ENCODE data around the gene CCL8.
"Not testable (repeated sequence)": the region's sequence is repeated elsewhere in the genome, so short reads cannot be mapped to it uniquely, and the experiment has no call there.

CCL8 gene

DNA sequence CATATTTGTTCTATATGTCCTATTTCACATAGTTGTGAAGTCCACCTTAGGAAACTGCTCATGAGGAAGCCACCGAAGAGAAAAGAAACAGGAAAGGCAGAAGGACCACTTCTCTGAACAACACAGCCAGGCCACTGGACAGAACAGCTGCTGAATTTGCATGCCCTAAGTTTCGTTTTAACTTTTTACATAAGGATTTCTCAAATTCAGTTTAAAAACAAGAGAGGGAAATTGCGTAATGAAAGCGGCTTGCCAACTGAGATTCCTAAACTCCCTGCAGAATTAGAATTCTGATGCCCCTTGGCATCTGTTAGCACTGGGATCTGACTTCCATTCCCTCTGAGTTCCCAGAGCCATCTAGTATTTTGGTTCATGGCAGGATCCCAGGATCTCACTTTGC, 5.0 kb upstream of the CCL8 start:
- DNase-seq (ENCODE audit: low read depth), result no peak

DNA sequence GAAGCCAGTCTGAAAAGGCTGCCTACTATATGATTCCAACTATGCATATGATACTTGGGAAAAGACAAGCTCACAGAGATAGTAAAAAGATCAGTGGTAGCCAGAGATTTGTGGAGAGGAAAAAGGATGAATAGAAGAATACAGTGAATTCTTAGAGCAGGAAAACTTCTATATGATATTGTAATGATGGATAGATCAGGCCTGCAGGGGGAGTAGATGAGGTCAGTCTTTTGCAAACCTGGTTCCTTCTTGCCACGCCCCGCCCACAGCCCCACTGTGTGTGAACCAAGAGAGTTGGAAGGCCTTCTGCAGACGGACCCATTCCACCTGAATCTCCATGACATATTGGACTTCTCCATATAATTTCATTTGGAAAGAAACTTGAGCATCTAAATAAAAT, 761 bp upstream of the CCL8 start:
- DNase-seq (ENCODE audit: low read depth), result no peak

DNA sequence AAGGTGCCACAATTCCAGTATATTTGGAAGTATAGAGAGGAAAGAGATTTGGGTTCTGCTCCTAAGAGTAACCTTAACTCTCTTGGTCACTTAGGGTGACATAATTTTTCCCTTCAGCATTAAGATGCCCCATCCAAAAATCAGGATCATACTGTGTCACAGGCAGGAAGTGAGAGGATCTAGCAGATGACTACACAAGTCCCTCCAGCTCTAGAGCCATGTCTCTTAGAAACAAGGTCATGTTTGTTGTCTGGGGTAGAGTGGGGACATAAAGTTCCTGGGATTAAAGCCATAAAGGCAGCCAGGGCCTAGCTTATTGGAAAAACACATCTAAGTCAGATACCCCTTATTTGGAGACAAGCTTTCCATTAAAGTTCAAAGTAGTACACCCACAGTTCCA, 2.7 kb downstream of the CCL8 start:
- no peak for DNase-seq (ENCODE audit: low read depth)

DNA sequence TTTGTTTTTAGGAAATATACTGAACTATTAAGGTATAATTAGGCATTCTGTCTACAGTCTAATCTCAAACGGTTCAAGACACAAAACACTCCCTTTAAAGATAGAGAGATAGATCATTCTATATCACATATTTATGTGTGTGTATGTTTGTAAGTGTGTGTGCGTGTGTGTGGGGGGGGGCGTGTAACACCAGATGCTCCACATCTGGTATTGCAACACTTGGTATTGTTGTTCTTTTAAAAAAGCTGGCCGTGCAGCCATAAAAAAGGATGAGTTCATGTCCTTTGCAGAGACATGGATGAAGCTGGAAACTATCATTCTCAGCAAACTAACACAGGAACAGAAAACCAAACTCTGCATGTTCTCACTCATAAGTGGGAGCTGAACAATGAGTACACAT, 8.3 kb downstream of the CCL8 start:
- DNase-seq (ENCODE audit: low read depth), result not testable (repeated sequence)

DNA sequence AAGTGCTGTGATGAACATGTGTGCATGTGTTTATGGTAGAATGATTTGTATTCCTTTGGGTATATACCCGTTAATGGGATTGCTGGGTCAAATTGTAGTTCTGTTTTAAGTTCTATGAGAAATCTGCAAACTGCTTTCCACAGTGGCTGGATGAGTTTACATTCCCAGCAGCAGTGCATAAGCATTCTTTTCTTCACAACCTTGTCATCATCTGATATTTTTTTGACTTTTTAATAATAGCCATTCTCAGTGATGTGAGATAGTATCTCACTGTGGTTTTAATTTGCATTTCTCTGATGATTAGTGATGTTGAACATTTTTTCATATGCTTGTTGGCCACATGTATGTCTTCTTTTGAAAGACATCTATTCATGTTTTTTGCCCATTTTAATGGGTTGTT, 18.5 kb downstream of the CCL8 start:
- DNase-seq (ENCODE audit: low read depth), result no peak

DNA sequence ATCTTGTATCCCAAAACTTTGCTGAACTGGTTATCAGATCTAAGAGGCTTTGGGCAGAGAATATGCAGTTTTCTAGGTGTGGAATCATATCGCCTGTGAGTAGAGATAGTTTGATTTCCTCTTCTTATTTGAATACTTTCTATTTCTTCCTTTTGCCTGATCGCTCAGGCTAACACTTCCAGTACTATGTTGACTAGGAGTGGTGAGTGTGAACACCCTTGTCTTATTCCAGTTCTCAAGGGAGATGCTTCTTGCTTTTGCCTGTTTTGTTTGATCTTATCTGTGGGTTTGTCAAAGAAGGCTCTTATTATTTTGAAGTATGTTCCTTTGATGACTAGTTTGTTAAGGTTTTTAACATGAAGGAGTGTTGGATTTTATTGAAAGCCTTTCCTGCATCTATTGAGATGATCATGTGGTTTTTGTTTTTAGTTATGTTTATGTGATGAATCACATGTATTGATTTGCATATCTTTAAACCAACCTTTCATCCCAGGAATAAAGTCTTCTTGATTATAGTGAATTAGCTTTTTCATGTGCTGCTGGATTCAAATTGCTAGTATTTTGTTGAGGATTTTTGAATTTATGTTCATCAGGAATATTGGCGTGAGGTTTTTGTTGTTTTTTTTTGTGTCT, 20.0 kb downstream of the CCL8 start:
- DNase-seq (ENCODE audit: low read depth), result no peak

DNA sequence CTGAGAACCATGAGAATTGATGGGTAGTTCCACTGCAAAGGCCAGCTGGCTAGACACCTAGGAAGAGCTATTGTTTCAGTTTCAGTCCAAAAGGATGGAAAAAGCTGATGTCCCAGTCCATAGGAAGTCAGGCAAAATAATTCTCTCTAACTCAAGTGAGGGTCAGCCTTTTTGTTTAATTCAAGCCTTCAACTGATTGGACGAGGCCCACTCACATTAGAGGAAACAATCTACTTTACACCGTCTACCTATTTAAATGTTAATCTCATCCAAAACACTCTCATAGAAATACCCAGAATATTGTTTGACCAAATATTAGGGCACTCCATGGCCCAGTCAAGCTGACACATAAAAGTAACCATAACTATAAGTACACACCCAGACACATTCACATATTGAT, 22.7 kb downstream of the CCL8 start:
- DNase-seq (ENCODE audit: low read depth), result no peak

DNA sequence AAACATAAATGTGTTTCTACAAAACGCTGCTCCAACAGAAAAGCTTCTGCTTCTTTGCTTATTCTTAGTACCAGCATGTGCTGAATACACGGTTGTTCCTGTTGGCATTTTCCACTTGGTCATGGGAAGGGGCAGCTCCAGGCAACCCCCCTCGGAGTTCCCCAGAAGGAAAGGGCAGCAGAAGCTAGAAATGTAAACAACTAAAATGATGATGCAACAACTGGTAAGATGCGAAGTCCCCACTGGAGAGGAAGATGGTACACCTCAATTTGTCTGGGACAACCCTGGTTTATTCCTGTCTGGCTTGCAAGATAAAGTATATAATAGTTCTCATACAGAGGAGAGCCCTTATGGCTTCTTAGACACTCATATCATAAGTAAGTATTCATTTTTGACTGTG, 27.8 kb downstream of the CCL8 start:
- DNase-seq (ENCODE audit: low read depth), result no peak

DNA sequence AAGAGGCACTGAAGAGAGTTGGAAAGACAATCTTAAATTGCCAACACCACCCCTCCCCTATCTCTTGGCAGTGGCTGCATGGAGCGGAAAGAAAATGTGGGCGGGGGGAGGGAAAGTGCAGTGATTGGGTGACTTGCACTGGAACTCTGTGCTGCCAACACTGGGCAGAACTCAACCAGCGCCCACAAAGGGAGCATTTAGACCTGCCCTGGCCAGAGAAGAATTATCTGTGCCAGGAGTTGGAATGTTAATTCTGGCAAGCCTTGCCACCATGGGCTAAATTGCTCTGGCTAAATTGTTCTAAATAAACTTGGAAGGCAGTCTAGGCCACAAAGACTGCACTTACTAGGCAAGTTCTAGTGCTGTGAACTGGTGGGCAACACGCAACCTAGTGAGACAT, 30.5 kb downstream of the CCL8 start:
- DNase-seq (ENCODE audit: low read depth), result no peak

DNA sequence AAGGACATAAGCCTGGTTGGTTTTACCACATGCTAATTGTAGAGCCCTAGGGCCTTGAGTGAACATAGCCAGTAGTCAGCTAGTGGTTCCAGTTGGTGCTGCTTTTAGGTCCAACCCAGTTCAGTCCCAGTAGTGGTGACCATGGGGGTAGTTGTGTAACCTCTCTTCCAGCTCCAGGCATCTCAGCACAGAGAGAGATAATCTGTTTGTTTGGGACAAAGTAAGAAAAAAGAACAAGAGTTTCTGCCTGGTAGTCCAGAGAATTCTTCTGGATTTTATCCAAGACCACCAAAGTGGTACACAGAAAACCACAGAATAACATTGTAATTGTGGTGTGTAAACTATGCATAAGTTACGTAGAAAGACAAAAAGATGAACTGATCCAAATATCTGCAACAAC, 31.9 kb downstream of the CCL8 start:
- no peak for DNase-seq (ENCODE audit: low read depth)

DNA sequence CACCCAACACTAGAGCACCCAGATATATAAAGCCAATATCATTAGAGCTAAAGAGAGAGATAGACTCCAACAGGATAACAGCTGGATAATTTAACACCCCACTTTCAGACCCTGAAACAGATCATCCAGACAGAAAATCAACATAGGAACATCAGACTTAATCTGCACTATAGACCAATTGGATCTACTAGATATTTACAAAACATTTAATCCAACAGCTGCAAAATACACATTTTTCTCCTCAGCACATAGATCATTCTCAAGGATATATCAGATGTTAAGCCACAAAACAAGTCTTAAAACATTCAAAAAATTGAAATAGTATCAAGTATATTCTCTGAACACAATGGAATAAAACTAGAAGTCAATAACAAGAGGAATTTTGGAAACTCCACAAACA, 33.0 kb downstream of the CCL8 start:
- no peak for DNase-seq (ENCODE audit: low read depth)

DNA sequence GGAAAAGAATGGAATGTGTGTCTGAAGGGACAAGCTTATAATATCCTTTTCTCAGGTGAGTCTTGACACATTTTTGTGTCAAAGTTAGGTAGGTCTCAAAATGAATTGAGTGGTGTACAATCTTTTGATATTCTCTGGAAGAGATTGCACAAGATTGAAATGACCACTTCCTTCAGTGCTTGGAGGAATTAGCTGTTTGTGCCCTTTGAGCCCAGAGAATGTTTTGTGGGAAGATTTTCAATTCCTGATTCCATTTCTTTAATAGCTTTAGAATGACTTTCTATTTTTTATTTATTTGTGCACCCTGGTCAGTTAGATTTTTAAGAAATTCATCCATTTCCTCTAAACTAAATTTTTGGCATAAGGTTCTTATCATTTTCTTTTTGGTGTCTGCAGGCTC, 35.4 kb downstream of the CCL8 start:
- no peak for DNase-seq (ENCODE audit: low read depth)

DNA sequence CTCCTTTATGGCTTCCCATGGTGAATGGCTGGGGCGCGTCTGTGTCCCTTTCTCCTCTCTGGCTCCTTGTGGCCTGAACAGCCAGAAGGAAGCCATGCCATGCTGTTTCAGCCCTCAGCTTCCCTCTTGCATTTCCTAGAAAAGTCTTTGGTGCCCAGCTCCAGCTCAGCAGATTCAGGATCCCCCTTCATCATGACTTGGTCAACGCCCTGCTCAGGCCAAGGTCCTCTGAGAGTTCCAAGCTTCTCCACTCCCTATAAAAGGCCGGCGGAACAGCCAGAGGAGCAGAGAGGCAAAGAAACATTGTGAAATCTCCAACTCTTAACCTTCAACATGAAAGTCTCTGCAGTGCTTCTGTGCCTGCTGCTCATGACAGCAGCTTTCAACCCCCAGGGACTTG, 37.0 kb downstream of the CCL8 start, which contains the start of gene CCL13:
Gene CCL13 (plus strand): TSS at position 287 of the 400 bp plus-strand sequence. CDS start 47 bp downstream, at position 334.
- no peak for DNase-seq (ENCODE audit: low read depth)

DNA sequence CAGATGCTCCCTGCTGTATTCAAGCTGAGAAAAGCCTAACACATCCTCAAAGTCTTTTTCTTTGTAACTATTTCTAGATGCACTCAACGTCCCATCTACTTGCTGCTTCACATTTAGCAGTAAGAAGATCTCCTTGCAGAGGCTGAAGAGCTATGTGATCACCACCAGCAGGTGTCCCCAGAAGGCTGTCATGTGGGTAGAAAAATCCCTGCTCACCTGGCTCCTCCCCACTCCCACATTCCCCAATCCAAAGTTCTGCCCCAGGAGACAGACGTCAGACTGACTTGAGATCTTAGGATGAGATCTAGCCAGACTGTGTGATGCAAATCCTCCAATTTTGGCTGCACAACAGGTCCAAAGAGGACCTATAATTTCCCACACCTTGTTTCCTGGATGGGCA, 38.2 kb downstream of the CCL8 start:
- no peak for DNase-seq (ENCODE audit: low read depth)

DNA sequence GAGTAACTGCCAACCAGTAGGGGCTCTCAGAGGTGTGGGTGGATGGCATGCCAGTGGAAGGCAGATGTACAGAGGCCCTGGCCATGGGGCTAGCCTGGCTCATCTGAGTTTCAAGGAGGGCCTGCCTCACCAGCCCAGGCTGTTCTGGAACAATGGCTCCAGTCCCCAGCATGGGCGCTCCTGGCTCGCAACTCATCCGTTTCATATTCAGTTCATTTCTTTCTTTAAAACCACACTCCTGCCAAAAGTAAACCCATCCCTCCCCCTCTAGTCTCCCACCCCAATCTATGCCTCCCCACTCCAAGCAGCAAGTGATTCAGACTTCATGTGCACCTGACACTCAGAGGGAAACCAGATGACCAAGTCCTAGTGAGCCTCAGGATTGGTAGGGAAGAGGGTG, 39.4 kb downstream of the CCL8 start:
- no peak for DNase-seq (ENCODE audit: low read depth)

DNA sequence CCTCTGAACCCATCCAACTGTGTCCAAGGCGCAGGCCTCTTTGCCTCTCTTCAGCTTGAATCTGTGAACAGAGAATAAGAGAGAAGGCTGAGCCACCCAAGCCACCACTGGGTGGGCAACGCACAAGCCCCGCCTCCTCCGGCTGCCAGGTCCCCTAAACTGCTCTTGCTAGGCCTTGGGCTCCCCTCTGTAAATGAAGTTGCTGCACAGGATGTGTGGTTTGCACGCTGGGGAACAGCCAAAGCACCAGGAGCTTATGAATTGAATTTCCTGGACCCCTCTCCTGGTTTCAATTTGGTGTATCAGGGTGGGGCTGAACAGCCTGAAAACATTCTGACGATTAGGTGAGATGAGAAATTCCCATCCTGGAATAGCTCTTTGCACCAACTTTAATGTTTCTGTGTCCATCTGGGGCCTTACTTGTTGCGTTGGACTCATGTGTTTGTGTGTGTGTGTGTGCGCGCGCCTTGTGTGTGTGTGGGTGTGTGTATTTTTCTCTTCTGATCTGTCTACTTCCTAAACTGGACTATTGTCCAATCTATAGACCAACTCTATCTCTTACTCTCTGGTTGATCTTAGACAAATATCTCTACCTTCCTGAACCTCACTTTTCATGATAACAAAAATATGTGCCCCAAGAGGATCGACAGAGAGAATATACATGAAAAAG, 41.5 kb downstream of the CCL8 start:
- DNase-seq (ENCODE audit: low read depth), result no peak

DNA sequence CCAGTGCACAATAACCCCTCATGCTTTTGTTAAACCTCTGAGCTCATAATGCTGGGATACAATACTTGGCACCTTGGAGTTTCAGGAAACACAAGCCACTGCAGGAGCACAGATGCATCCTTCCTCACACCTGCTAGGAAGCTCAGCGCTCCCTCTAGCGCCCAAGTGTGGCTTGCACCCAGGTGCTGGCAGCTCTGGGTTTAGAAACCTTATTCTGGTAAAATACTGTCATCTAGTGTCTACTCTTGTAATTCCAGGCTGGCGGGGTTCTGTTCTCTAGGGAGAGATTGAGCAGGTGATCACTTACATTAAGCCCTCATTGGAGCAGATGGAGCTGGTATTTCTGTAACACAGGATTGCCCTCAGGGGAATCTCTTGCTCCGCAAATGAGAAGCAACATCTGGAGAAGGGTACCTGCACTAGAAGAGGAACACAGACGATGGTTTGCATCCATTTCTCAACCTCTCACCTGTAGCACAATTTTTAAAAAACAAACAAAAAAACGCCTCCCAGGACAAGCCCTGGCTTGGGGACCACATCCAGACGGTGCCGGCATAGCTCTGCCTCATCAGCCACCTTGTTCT, 42.3 kb downstream of the CCL8 start:
- DNase-seq (ENCODE audit: low read depth), result peak; percentile 12

DNA sequence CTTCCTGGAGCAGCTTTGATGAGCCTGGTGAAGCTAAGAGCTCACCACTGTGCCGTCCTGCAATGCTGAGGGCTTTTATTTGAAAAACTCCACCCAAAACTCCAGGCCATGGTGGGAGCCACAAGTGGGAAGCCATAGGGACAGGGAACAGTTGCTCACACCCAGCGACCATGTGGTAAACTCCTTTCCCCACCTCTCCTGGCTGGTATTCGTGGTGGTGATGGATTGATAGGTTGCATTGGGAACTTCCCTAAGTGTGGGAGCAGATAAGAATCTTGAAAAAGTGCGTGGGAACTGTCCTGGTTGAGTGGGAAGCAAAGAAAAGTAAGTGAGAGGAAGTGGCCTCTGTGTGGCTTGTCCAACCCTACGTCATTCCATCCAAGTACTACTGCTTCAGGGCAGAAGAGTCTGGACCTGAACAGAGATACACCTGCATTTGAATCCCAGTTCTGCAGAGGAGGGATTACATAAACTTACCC, 44.0 kb downstream of the CCL8 start, which contains the start of gene CCL1:
Gene CCL1 (minus strand): TSS at position 51 of the 479 bp plus-strand sequence. CDS start 72 bp downstream, outside the sequence.
- no peak for DNase-seq (ENCODE audit: low read depth)

DNA sequence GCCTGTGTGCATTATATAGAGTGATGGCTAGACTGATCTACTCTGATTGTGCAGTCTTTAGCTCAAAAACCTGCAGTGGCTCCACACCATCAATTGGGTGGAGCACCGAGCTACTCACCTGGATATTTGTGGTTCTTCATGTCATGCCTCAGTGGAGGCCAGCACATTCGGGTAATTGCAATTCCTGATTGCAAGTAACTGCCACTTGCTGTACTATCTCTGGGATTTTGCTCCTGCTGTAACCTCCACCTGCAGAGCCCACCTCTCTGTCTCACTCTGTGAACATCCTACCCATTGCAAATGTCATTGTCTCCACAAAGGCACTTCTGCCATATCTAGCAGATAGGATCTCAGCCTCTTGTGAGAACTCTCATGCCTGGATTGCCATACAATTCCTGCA, 45.5 kb downstream of the CCL8 start:
- no peak for DNase-seq (ENCODE audit: low read depth)

DNA sequence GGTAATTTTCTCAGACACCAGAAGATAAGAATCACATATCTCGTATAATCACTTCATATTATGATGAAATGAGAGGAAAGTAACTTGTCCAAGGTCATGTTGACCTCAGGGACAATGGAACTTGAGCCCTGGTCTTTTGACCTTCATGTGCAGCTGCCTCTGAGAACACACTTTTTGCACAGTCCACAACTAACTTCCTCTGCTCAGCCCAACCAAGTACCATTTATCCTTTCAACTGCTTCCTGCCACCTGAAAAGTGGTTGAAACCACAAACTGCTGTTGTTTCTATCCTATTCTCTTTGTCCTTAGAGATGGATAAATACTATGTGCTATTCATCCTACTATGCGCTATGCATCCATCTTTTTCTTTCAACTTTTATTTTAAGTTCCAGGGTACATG, 46.1 kb downstream of the CCL8 start:
- no peak for DNase-seq (ENCODE audit: low read depth)

DNA sequence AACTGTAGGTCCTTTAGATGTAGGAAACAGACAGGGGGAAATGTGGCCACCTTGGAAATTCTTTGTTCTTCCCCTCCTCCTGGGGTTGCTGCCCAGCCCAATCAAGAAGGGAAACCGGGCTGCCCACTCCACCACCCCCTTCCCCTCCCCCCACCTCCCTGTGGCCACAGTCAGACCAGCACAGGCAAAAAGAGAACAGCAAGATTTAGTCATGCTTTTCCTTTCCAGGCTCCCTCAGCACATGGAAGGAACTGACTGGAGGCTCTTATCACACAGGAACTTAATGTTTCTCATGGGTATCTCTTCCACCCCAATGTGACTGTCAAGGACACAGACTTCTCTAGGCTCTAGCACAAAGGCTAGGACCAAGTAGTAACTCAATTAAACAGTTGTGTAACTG, 46.8 kb downstream of the CCL8 start:
- DNase-seq (ENCODE audit: low read depth), result no peak

DNA sequence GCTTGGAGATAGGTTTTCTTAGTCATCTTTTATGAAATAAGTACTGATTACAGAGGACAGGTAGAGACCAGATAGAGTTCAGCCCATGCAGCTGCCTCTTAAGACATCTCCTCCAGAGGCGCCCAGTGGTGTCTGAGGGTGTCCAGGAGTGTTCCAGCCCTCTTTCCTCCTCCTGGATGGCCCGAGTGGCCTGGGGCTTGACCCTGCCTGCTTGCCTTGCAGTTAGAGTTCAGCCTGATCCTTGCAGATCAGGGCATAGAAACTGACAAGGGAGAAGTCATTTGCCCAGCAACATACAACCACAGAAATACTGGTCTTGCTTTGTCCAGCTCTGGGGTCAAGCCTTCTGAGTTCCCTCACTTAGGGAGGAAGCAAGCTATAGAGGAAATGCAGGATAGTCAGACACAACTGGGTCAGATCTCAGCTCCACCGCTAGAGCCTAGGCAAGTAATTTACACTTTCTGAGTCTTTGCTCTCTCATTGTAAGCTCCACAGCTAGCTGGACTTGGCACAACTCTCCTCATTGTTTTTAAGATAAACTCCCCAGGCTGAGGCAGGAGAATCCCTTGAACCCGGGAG, 47.4 kb downstream of the CCL8 start:
- no peak for DNase-seq (ENCODE audit: low read depth)
